ENCODE results near the gene PAAF1. TPM values are rescaled to one million over a fixed set of nuclear protein-coding genes. Genes with fewer than 3 reads are reported as not detected.

Gene PAAF1
- total and polyA plus RNA-seq, 10 of the 15 experiments (the other 5 are each of a cell fraction or from before 2014, with no cell fraction given), result 13.7 to 70.6 (median 29.1) TPM

GRCh38 chr11:73958521-73959141, 81.8 kb downstream of the PAAF1 start (continued):
- TF ChIP-seq ZBTB40 (IDR thresholded peaks at IDR 0.05; ENCODE audit: borderline replicate concordance), result no peak
- TF ChIP-seq BMI1 (IDR thresholded peaks at IDR 0.05; ENCODE audit: borderline replicate concordance), result no peak
- TF ChIP-seq SPI1 (IDR thresholded peaks at IDR 0.05; ENCODE audit: borderline replicate concordance, insufficient read depth, low read depth, low read length), result no peak
- no peak for TF ChIP-seq GATAD2B (conservative IDR thresholded peaks at IDR 0.05; ENCODE audit: low read depth)
- no peak for TF ChIP-seq DPF2 (IDR thresholded peaks at IDR 0.05)

- ChIA-PET CTCF (interaction anchor here (1.0 to 1.3 kb wide), 4 partner anchors 11 to 360 kb away, joined by 3 to 4 read pairs (median 4); no protein-coding TSS in a partner anchor), SMC1A (ENCODE audit: uncharacterized antibody, unreplicated experiment) (interaction anchor here (1.1 to 1.6 kb wide), 4 partner anchors 10 to 488 kb away, joined by 3 to 4 read pairs (median 4); partner anchors contain the start of genes C2CD3, DNAJB13 and PPME1), POLR2A (interaction anchor here (0.7 to 1.6 kb wide), 3 partner anchors 18 to 212 kb away, joined by 3 to 5 read pairs (median 3); no protein-coding TSS in a partner anchor), RAD21 (ENCODE audit: unreplicated experiment) (interaction anchor here (1.3 kb wide), 1 partner anchor 19 kb away, joined by 4 read pairs; no protein-coding TSS in a partner anchor)
- ATAC-seq (no peak), FAIRE-seq (no peak), DNase-seq (ENCODE audit: low read depth, low spot score) (no peak)
- Histone ChIP-seq H3K9me3 (replicated peaks; ENCODE audit: control insufficient read depth, insufficient read depth, low read length) (no peaks in the 10 kb centered on the region), H4K20me1 (ENCODE audit: control insufficient read depth, insufficient read depth) (no peaks in the 10 kb centered on the region; the same call in 1 of the 2 replicates), H3K4me2 (ENCODE audit: control insufficient read depth, insufficient read depth) (no peak overlapping the region), H3K27ac (ENCODE audit: control insufficient read depth, insufficient read depth) (no peak overlapping the region), H2AFZ (ENCODE audit: control insufficient read depth, low read depth, low read length) (no peak overlapping the region), H3K27me3 (replicated peaks in 1 of 2; ENCODE audit: control insufficient read depth in 2 of 2, insufficient read depth in 2 of 2, low read length in 1 of 2) (no peaks in the 10 kb centered on the region), H3K4me3 (no peak overlapping the region), H3K79me2 (ENCODE audit: control insufficient read depth, insufficient read depth, low read length) (no peaks in the 10 kb centered on the region), H3K36me3 (ENCODE audit: control insufficient read depth in 2 of 2, insufficient read depth in 2 of 2, low read length in 1 of 2) (no peaks in the 10 kb centered on the region), H3K4me1 (ENCODE audit: control insufficient read depth, insufficient read depth, low read length) (no peaks in the 10 kb centered on the region), H3K9ac (ENCODE audit: control insufficient read depth, insufficient read depth, low read length) (no peak overlapping the region)
- intact Hi-C loops (cut with micrococcal nuclease; ENCODE audit: unreplicated experiment) (loop anchor here (5.0 to 10.0 kb wide), 5 partner anchors 71 to 486 kb away; partner anchors contain the start of genes C2CD3 and PPME1), in situ Hi-C loops (cut with MboI) (no loop called here)
- BruUV-seq (replicated peaks), result no TSS peak
- TF ChIP-seq IRF4 (IDR thresholded peaks at IDR 0.05; ENCODE audit: low read depth, low read length), result no peak
- TF ChIP-seq POLR2AphosphoS2 (IDR thresholded peaks at IDR 0.05; ENCODE audit: low read depth, low read length), result no peak
- no peak for TF ChIP-seq ZNF592 (IDR thresholded peaks at IDR 0.05)
- TF ChIP-seq TBL1XR1 (IDR thresholded peaks at IDR 0.05; ENCODE audit: low read depth, low read length), result no peak
- TF ChIP-seq HDGF (IDR thresholded peaks at IDR 0.05), result no peak
- WGBS (ENCODE audit: insufficient coverage, insufficient replicate concordance, low lambda C conversion rate, missing lambda C conversion rate), result 24% methylated on average over 4 of the region's 4 CpGs
These were observed 84.5 kb downstream of the PAAF1 start for GRCh38 chr11:73961321-73961720.
